ENCODE data around the gene OR9Q2. TPM values are rescaled to one million over a fixed set of nuclear protein-coding genes. Genes with fewer than 3 reads are reported as not detected.

OR9Q2 gene
- polyA plus RNA-seq, 1 experiment = not detected

- DNase-seq (ENCODE audit: low read depth) = no peak
- no peak for TF ChIP-seq CTCF (IDR thresholded peaks at IDR 0.05; ENCODE audit: insufficient read depth, low read depth, low read length)
- Histone ChIP-seq H3K36me3 (ENCODE audit: control insufficient read depth, insufficient read depth, low read length) (no peaks in the 10 kb centered on the region), H3K4me3 (ENCODE audit: low read depth, low read length) (no peak overlapping the region), H3K27me3 (ENCODE audit: control insufficient read depth, insufficient read depth, low read length) (no peaks in the 10 kb centered on the region)
- POLR2A ChIA-PET = no interaction called here
- CTCF ChIA-PET = no interaction called here
These were observed 23.3 kb upstream of the OR9Q2 start for GRCh38 chr11:58165504-58166106.

DNA sequence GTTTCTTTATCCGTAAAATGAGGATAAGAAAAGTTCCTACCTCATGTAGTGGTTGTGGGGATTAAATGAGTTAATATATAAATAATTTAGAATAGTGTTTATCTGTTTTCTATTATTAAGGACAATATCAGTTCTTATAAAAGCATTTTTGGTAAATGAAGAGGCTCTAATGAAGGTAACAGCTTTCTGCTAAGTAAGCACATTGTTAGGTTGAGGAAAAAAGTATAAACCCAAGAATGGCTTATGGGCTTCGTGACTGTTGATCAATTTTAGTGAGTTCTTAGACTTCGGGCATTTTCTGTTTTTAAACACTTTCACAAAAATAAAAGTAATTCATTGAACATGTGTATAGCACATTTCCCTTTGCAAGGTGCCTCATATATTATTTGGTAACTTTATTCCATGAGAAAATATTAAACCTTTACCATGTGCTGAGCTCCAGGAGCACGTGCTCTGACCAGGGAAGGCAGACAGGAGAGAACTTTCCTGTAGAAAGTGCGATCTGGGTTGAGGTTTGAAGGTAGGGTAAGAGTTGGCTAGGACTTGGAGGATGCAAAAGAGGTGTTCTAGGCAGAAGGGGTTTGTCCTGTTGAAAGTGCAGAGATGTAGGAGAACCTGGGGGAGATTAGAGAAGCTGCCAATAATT is 11.3 kb upstream of the OR9Q2 start:
- POLR2A ChIA-PET = no interaction called here
- TF ChIP-seq CTCF (IDR thresholded peaks at IDR 0.05; ENCODE audit: insufficient read depth, low read depth, low read length) = no peak
- no peaks in the 10 kb centered on the region for H3K36me3 ChIP-seq (ENCODE audit: control insufficient read depth, insufficient read depth, low read length)
- CTCF ChIA-PET = no interaction called here
- H3K27me3 ChIP-seq (ENCODE audit: control insufficient read depth, insufficient read depth, low read length) = no peaks in the 10 kb centered on the region
- no peak for DNase-seq (ENCODE audit: low read depth)
- no peak overlapping the region for H3K4me3 ChIP-seq (ENCODE audit: low read depth, low read length)

DNA sequence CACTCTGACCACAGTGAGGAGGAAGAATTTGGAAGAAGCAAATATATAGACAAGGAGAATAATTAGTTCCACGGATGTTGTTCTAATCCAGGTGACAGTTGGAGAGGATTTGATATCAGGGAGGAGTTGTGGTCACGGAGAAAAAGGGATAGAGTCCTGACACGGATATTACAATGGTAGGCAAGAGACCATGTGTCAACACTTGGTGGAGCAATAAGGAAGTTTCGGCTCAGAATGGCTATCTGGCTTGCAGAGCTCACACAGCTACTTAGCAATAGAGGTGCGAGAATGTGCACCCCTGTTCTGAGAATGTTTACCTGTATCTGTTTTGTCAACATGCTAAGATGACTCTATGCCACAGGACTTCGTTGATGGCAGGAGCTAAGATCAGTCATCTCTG is 10.4 kb upstream of the OR9Q2 start:
- POLR2A ChIA-PET = no interaction called here
- TF ChIP-seq CTCF (IDR thresholded peaks at IDR 0.05; ENCODE audit: insufficient read depth, low read depth, low read length) = no peak
- no peaks in the 10 kb centered on the region for H3K36me3 ChIP-seq (ENCODE audit: control insufficient read depth, insufficient read depth, low read length)
- no peaks in the 10 kb centered on the region for H3K27me3 ChIP-seq (ENCODE audit: control insufficient read depth, insufficient read depth, low read length)
- DNase-seq (ENCODE audit: low read depth) = no peak
- H3K4me3 ChIP-seq (ENCODE audit: low read depth, low read length) = no peak overlapping the region
- CTCF ChIA-PET = no interaction called here

- no peak overlapping the region for H3K4me3 ChIP-seq (ENCODE audit: low read depth, low read length)
- CTCF ChIA-PET = no interaction called here
- H3K36me3 ChIP-seq (ENCODE audit: control insufficient read depth, insufficient read depth, low read length) = no peaks in the 10 kb centered on the region
- no peaks in the 10 kb centered on the region for H3K27me3 ChIP-seq (ENCODE audit: control insufficient read depth, insufficient read depth, low read length)
- no peak for DNase-seq (ENCODE audit: low read depth)
- POLR2A ChIA-PET = no interaction called here
- TF ChIP-seq CTCF (IDR thresholded peaks at IDR 0.05; ENCODE audit: insufficient read depth, low read depth, low read length) = no peak
These were observed 9.2 kb upstream of the OR9Q2 start for GRCh38 chr11:58179648-58180047.

DNA sequence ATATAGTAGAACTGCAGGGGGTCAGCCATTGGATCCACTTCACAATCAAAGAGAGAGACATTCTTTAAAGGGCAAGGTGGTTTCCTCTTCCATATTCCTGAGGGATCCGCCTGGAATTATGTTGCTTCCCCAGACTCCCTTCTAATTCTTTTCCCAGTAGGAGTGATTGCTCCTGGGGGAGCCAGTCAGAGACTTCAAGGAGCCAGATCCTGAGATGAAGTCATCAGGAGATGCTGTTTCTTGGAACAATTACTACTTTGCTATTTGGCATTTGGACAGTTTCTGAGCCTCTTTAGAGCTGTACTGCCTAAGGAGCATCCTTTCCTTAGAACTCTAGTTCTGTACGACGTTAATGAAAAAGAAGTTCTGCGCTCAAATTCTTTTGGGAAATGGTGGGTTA is 1.9 kb upstream of the OR9Q2 start:
- TF ChIP-seq CTCF (IDR thresholded peaks at IDR 0.05; ENCODE audit: insufficient read depth, low read depth, low read length) = no peak
- Histone ChIP-seq H3K4me3 (ENCODE audit: low read depth, low read length) (no peak overlapping the region), H3K27me3 (ENCODE audit: control insufficient read depth, insufficient read depth, low read length) (no peaks in the 10 kb centered on the region), H3K36me3 (ENCODE audit: control insufficient read depth, insufficient read depth, low read length) (no peaks in the 10 kb centered on the region)
- DNase-seq (ENCODE audit: low read depth) = no peak
- CTCF ChIA-PET = no interaction called here
- POLR2A ChIA-PET = no interaction called here
